ENCODE data around the gene ATAD5.
A peak's percentile ranks its signal among the peaks of the same experiment; 100 is the strongest.
"Not testable (repeated sequence)": the region's sequence is repeated elsewhere in the genome, so short reads cannot be mapped to it uniquely, and the experiment has no call there.

ATAD5 gene

GRCh38 chr17:30913955-30914354 is 82.2 kb downstream of the ATAD5 start:
- no peak for DNase-seq

- no peak for DNase-seq
These were observed 84.3 kb downstream of the ATAD5 start for GRCh38 chr17:30915833-30916611.

GRCh38 chr17:30917050-30917449 is 85.3 kb downstream of the ATAD5 start:
- no peak for DNase-seq

- DNase-seq, result no peak
These were observed 88.5 kb downstream of the ATAD5 start for GRCh38 chr17:30920282-30920681.

- no peak for DNase-seq
These were observed 89.1 kb downstream of the ATAD5 start for GRCh38 chr17:30920683-30921543.

GRCh38 chr17:30921544-30922196 is 89.9 kb downstream of the ATAD5 start, which contains the start of gene ADAP2:
ADAP2 (plus strand) TSS chr17:30921945; CDS start chr17:30922015, 70 bp downstream.
- DNase-seq, result peak in 1 of 2 donors; percentile 15

- peak in 1 of 2 donors; percentile 5 for DNase-seq
These were observed 90.7 kb downstream of the ATAD5 start for GRCh38 chr17:30922235-30923030.

- DNase-seq, result no peak
These were observed 92.6 kb downstream of the ATAD5 start for GRCh38 chr17:30924341-30924740.

- no peak for DNase-seq
These were observed 94.8 kb downstream of the ATAD5 start for GRCh38 chr17:30926516-30926915.

GRCh38 chr17:30927756-30928155 is 96.0 kb downstream of the ATAD5 start:
- no peak for DNase-seq

- DNase-seq, result no peak
These were observed 96.8 kb downstream of the ATAD5 start for GRCh38 chr17:30928584-30928983.

GRCh38 chr17:30929081-30929633 is 97.4 kb downstream of the ATAD5 start:
- no peak for DNase-seq

- DNase-seq, result not testable (repeated sequence)
These were observed 98.1 kb downstream of the ATAD5 start for GRCh38 chr17:30929861-30930260.

- DNase-seq, result no peak
These were observed 98.7 kb downstream of the ATAD5 start for GRCh38 chr17:30930495-30930894.

- DNase-seq, result not testable (repeated sequence)
These were observed 99.8 kb downstream of the ATAD5 start for GRCh38 chr17:30931582-30931981.

GRCh38 chr17:30933966-30934365 is 102.2 kb downstream of the ATAD5 start:
- no peak for DNase-seq

- no peak for DNase-seq
These were observed 107.4 kb downstream of the ATAD5 start for GRCh38 chr17:30939051-30939689.

GRCh38 chr17:30942308-30943079 is 110.7 kb downstream of the ATAD5 start:
- no peak for DNase-seq
